Mammary epithelial cell (primary cell): ENCODE results near the gene IL1RL2.

Experiments used
- CTCF ChIP-seq, 2 donors: IDR thresholded peaks in 1 of 2; conservative IDR thresholded peaks in 1 of 2; 2 replicates each; pipeline ENCODE4 v1.5.1; 2011 to 2012; ENCODE audit warnings: inconsistent platforms in 2 of 2, low read length in 2 of 2, mild to moderate bottlenecking in 2 of 2, control low read depth in 1 of 2, low read depth in 1 of 2; ENCODE audit not compliant: insufficient read depth in 1 of 2; ENCODE audit errors: extremely low read depth in 1 of 2
- EZH2 ChIP-seq: IDR thresholded peaks from 2 replicates; pipeline ENCODE4 v1.6.1; 2012; ENCODE audit warnings: low read length, inconsistent platforms, borderline replicate concordance

GRCh38 chr2:102285368-102285767, 98.5 kb downstream of the IL1RL2 start:
- TF ChIP-seq CTCF (conservative IDR thresholded peaks at IDR 0.05 in 1 of 2, IDR thresholded peaks at IDR 0.05 in 1 of 2; ENCODE audit: extremely low read depth in 1 of 2, insufficient read depth in 1 of 2, low read depth in 1 of 2, low read length in 2 of 2), result no peak
- no peak for TF ChIP-seq EZH2
